Gastroesophageal sphincter (tissue), 4 donors: ENCODE results near the gene TSPAN9. TPM values are rescaled to one million over a fixed set of nuclear protein-coding genes. Genes with fewer than 3 reads are reported as not detected.

Experiments
- ATAC-seq: fragments of 150-250 bp; one replicate; pipeline ENCODE4 v1.9.1; 2016; ENCODE audit warnings: mild to moderate bottlenecking, moderate library complexity
- H3K27ac ChIP-seq, 4 donors: fragments of 200-600 bp; sonication (generic) in 3 of 4; 1 replicate in 3 of 4; 2 replicates in 1 of 4; pipeline ENCODE4 v1.5.1; 2016 to 2019
- H3K27me3 ChIP-seq: fragments of 200-600 bp; sonication (generic); one replicate; pipeline ENCODE4 v1.5.1; 2019
- H3K36me3 ChIP-seq, 2 donors: fragments of 200-600 bp; sonication (generic); one replicate each; pipeline ENCODE4 v1.5.1; 2019; ENCODE audit warnings: control low read depth in 1 of 2
- H3K4me1 ChIP-seq, 3 donors: fragments of 200-600 bp; sonication (generic); 1 replicate in 2 of 3; 2 replicates in 1 of 3; pipeline ENCODE4 v1.5.1; 2016 to 2019; ENCODE audit warnings: control low read depth in 2 of 3
- H3K4me3 ChIP-seq, 2 donors: fragments of 200-600 bp; sonication (generic); one replicate each; pipeline ENCODE4 v1.5.1; 2019; ENCODE audit warnings: mild to moderate bottlenecking in 1 of 2, moderate library complexity in 1 of 2
- H3K9me3 ChIP-seq, 3 donors: fragments of 200-600 bp; sonication (generic); one replicate each; pipeline ENCODE4 v1.5.1; 2017 to 2019; ENCODE audit warnings: control low read depth in 2 of 3
- EP300 ChIP-seq: sonication (generic); formaldehyde crosslinking; IDR thresholded peaks from one replicate; pipeline ENCODE4 v1.6.1; 2017; ENCODE audit warnings: antibody characterized with exemption, mild to moderate bottlenecking
- POLR2A ChIP-seq, 2 donors: fragments of 450-650 bp; IDR thresholded peaks; one replicate each; pipeline ENCODE4 v1.6.1; 2017; ENCODE audit warnings: antibody characterized with exemption in 2 of 2, mild to moderate bottlenecking in 2 of 2, moderate library complexity in 1 of 2
- POLR2AphosphoS5 ChIP-seq: sonication (generic); formaldehyde crosslinking; IDR thresholded peaks from one replicate; pipeline ENCODE4 v1.6.1; 2017; ENCODE audit warnings: antibody characterized with exemption
- WGBS, 2 donors: methylation state at CpG; one replicate each; pipeline ENCODE4 v1.1.5; 2018; ENCODE audit warnings: low coverage in 1 of 2; 5-methylcytosine and 5-hydroxymethylcytosine counted together
- total RNA-seq, 4 donors: library from RNA; depleted of rRNA; stranded (reverse); fragments of >200 nt; gene quantifications; one replicate each; pipeline ENCODE4 v1.1.0, GENCODE V29; 2016
- TF ChIP-seq, protein P1 (sequence below), 4 experiments: fragments of 200-600 bp in 2 of 4; fragments of 450-650 bp in 2 of 4; sonication (generic) in 1 of 4; IDR thresholded peaks; one replicate each; pipeline ENCODE4 v1.5.1; 2017 to 2019; ENCODE audit warnings: antibody characterized with exemption in 4 of 4, mild to moderate bottlenecking in 2 of 4, moderate library complexity in 2 of 4

The TSPAN9 gene
- total RNA-seq, 4 donors from 2014 or later = 19.5 to 30.2 (median 26.0) TPM

DNA sequence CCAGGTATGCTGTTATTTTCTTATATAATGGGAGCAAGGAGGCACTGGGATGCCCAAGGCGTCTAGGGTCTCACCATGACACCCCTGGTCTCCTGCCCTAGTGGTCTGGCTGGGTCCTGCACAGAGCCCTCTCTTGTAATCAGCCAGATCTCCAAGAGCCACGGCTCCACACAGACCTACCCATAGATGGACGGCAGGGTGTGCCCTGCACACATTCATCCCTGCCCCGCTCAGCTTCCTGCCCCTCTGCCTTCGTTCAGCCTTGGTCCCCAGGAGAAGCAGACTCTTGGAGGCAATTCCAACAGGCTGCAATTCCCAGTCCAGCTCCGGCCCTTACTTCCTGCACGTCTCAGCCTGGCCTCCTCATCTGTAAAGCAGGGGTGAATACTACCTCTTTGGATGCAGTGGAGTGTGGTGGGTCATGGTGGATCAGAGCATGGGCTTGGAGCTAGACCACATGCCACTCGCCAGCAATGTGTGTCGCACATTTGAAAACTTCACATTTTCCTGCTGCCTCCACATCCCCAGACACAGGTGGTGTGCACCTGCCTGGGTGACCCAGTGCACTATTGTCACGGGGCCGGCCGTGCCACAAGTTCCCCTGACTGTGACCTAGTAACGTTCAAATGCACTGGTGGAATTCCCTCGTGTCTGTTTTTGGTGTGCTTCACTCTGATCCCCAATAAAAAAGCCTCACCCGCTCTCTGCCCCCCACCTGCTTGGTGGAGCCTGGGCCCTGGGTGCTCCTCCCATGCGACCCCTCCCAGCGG, 242.7 kb downstream of the TSPAN9 start:
- Histone ChIP-seq H3K9me3 (no peaks in the 10 kb centered on the region), H3K4me3 (no peak overlapping the region), H3K27me3 (no peaks in the 10 kb centered on the region), H3K36me3 (no peaks in the 10 kb centered on the region), H3K27ac (no peak overlapping the region), H3K4me1 (peaks cover 0 to 11% (median 7%) of the 10 kb centered on the region in 3 donors)
- WGBS, 2 donors = 77 to 79% methylated on average over 8 to 10 of the region's 17 CpGs
- no peak for ATAC-seq
- TF ChIP-seq POLR2AphosphoS5 (no peak), EP300 (no peak), POLR2A (IDR thresholded peaks at IDR 0.05) (no peak)
- TF ChIP-seq, protein P1, sequence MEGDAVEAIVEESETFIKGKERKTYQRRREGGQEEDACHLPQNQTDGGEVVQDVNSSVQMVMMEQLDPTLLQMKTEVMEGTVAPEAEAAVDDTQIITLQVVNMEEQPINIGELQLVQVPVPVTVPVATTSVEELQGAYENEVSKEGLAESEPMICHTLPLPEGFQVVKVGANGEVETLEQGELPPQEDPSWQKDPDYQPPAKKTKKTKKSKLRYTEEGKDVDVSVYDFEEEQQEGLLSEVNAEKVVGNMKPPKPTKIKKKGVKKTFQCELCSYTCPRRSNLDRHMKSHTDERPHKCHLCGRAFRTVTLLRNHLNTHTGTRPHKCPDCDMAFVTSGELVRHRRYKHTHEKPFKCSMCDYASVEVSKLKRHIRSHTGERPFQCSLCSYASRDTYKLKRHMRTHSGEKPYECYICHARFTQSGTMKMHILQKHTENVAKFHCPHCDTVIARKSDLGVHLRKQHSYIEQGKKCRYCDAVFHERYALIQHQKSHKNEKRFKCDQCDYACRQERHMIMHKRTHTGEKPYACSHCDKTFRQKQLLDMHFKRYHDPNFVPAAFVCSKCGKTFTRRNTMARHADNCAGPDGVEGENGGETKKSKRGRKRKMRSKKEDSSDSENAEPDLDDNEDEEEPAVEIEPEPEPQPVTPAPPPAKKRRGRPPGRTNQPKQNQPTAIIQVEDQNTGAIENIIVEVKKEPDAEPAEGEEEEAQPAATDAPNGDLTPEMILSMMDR (IDR thresholded peaks at IDR 0.05) = no peak

DNA sequence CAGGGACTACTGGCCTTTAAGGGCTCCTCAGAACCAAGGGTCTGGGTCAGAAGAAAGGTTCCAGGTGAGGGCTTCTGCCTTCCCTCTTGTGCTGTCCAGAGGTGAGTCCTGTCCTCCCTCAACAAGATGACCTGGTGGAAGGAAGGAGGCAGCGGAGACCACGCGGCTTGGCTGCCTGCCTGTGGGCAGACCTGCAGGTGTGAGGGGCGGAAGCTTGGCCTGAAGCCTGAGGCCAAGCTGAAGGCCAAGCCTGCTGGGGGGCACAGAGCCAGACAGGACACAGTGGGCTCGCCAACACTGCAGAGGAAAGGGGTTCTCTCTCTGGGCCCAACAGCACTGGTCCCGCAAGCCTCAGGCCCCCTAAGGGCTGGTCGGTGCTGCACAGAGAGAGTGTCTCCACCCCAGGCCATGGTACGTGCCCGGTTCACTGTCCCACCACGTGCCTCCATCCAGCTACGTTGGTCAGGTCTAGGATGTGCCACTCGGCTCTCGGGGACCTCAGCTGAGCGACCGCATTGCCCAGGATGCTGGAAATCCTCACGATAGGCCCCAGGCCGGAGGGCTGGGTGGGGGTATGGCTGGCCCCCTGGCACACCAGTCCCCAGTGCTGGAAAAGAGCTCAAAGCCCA, 243.8 kb downstream of the TSPAN9 start:
- no peaks in the 10 kb centered on the region for H3K27me3 ChIP-seq
- no peaks in the 10 kb centered on the region for H3K9me3 ChIP-seq
- no peaks in the 10 kb centered on the region for H3K36me3 ChIP-seq
- no peak overlapping the region for H3K27ac ChIP-seq
- TF ChIP-seq POLR2A (IDR thresholded peaks at IDR 0.05) = no peak
- no peak for TF ChIP-seq POLR2AphosphoS5
- WGBS, 2 donors = 100% methylated on average over 1 of the region's 17 CpGs; no CpG with 5 or more reads in 1 of the 2 donors
- H3K4me3 ChIP-seq = no peak overlapping the region
- no peak for ATAC-seq
- no peaks in the 10 kb centered on the region for H3K4me1 ChIP-seq

DNA sequence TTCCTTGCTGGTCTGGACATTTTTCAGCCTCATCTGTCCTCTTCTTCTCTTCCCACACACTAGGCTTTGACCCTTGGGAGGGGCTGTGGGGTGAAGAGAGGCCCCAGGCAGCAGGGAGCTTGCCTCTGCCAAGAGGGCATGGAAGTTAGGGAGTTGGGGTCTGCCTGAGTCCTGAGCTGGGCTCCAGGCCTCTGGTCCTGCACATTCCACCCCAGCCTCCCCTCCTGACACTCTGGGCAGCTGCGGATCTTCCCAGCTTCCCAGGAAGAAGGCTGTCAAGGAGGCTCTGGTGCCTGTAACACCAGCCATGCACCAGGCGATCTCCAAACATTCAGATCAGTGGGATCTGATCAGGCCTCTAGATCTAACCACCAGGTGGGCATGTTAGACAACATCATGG, 244.7 kb downstream of the TSPAN9 start:
- no peaks in the 10 kb centered on the region for H3K9me3 ChIP-seq
- no peak overlapping the region for H3K4me3 ChIP-seq
- no peaks in the 10 kb centered on the region for H3K4me1 ChIP-seq
- no peaks in the 10 kb centered on the region for H3K27me3 ChIP-seq
- no peaks in the 10 kb centered on the region for H3K36me3 ChIP-seq
- WGBS, 2 donors = no CpG with 5 or more reads among the region's 2 CpGs
- no peak for ATAC-seq
- TF ChIP-seq, protein P1 (IDR thresholded peaks at IDR 0.05) = no peak
- TF ChIP-seq EP300 = no peak
- TF ChIP-seq POLR2AphosphoS5 = no peak
- TF ChIP-seq POLR2A (IDR thresholded peaks at IDR 0.05) = no peak
- no peak overlapping the region for H3K27ac ChIP-seq

DNA sequence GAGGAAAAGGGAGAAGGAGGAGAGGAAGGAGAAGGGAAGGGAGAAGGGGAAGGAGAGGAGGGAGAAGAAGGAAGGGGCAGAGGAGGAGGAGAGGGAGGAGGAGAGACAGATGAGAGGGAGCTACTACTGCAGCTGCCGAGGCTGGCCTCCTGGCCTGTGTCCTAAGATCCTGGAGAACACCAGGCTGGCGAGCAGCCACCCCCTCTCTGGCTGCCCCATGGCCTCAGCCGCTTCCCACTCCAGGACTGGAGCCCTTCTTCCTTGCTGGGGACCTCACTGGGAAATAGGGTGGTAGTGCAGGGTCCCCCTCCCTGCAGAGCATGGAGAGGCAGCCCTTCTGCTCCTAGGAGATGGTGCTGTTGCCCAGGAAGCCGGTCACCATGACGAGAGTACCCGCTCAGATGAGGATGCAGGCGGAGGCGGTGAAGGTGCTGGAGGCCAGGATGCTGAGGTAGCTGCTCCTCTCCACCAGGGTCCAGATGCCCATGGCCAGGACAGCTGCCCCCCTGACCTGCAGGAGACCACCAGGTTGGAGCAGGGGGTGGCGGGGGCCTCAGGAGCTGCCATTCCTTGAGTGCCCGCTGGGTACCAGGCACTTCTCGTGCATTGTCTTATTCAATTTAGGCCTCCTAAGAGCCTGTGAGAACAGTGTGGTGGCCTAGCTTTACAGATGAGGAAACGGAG, 246.0 kb downstream of the TSPAN9 start:
- no peaks in the 10 kb centered on the region for H3K4me1 ChIP-seq
- 63 to 80% methylated on average over 1 to 4 of the region's 12 CpGs for WGBS, 2 donors
- TF ChIP-seq, protein P1 (IDR thresholded peaks at IDR 0.05) = no peak
- TF ChIP-seq EP300 (no peak), POLR2AphosphoS5 (no peak), POLR2A (IDR thresholded peaks at IDR 0.05) (no peak)
- H3K4me3 ChIP-seq = no peak overlapping the region
- no peak for ATAC-seq
- H3K27me3 ChIP-seq = no peaks in the 10 kb centered on the region
- H3K27ac ChIP-seq = no peak overlapping the region
- H3K9me3 ChIP-seq = no peaks in the 10 kb centered on the region
- H3K36me3 ChIP-seq = no peaks in the 10 kb centered on the region

DNA sequence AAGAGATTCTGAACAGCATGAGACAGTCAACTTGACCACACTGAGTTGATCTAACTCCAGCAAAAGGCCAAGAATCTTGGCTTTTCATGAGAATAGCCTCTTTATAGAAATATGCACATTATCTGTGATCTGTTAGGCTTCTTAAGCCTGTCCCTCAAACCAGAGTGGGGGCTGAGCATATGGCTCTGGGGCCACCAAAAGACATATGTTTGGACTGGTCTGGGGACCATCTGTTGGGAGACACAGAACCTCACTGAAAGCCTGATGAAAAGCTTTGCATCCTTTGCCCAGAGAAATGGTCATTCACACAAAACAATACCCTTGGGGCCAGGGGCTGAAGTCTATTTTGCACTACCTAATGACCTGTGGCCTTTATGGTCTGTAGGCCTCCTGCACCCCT, 248.6 kb downstream of the TSPAN9 start:
- Histone ChIP-seq H3K4me1 (no peaks in the 10 kb centered on the region), H3K4me3 (no peak overlapping the region), H3K27me3 (no peaks in the 10 kb centered on the region), H3K27ac (no peak overlapping the region), H3K9me3 (no peaks in the 10 kb centered on the region), H3K36me3 (no peaks in the 10 kb centered on the region)
- no peak for ATAC-seq
- TF ChIP-seq EP300 = no peak
- TF ChIP-seq POLR2A (IDR thresholded peaks at IDR 0.05) = no peak
